ENCODE measurements around the gene ARAP1.

- no peak for TF ChIP-seq CTCF (conservative IDR thresholded peaks at IDR 0.05 in 1 of 2, IDR thresholded peaks at IDR 0.05 in 1 of 2; ENCODE audit: low read depth in 1 of 2, low read length in 2 of 2)
- no peak for TF ChIP-seq EZH2 (IDR thresholded peaks at IDR 0.05; ENCODE audit: low read length, missing control alignments)
Measured at GRCh38 chr11:72712841-72713240, 39.4 kb downstream of the ARAP1 start.
